ENCODE measurements around the gene MRNIP.
"Not testable (repeated sequence)": the region's sequence is repeated elsewhere in the genome, so short reads cannot be mapped to it uniquely, and the experiment has no call there.

MRNIP gene

DNA sequence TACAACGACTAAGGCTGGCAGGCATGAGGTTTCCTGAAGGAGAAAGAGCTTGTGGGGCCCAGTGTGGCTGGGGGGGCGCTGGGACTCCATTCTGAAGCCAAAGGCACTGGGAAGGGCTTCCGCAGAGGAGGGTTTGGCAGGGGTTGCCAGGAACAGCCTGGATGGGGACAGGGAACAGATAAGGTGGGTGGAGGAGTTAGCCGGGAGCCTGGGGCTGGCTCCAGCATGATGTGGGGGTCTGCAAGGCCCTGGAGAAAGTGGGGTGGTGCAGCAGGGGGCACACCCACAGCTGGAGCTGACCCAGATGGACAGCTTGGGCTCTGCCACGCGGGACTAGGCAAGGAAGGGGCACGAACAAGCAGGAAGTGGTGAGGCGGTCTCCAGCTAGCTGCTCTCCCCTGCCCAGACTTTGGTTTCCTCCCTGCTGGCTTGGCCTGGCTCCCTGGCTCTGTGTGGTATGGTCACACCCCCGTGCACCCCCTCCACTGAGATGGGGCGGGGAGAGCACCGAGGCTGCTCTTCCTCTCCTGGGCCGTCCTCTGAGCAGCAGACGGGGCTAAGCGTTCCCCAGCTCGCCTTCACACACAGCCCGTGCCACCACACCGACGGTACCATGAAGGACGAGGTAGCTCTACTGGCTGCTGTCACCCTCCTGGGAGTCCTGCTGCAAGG, 65.0 kb downstream of the MRNIP start, which contains the start of gene LTC4S:
LTC4S (plus strand) TSS at position 519 of the 672 bp plus-strand sequence; CDS start at position 614, 95 bp downstream.
- DNase-seq (ENCODE audit: low spot score): no peak
- in situ Hi-C loops (cut with MboI; ENCODE audit: low pct_unique_long_range_greater_than_20kb, low sequenced_read_pairs, unreplicated experiment): loop anchor here (10.0 kb wide), 1 partner anchor 111 kb away; the partner anchor contains the start of gene TBC1D9B
- TF ChIP-seq, protein P1, sequence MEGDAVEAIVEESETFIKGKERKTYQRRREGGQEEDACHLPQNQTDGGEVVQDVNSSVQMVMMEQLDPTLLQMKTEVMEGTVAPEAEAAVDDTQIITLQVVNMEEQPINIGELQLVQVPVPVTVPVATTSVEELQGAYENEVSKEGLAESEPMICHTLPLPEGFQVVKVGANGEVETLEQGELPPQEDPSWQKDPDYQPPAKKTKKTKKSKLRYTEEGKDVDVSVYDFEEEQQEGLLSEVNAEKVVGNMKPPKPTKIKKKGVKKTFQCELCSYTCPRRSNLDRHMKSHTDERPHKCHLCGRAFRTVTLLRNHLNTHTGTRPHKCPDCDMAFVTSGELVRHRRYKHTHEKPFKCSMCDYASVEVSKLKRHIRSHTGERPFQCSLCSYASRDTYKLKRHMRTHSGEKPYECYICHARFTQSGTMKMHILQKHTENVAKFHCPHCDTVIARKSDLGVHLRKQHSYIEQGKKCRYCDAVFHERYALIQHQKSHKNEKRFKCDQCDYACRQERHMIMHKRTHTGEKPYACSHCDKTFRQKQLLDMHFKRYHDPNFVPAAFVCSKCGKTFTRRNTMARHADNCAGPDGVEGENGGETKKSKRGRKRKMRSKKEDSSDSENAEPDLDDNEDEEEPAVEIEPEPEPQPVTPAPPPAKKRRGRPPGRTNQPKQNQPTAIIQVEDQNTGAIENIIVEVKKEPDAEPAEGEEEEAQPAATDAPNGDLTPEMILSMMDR (IDR thresholded peaks at IDR 0.05; ENCODE audit: extremely low read depth, insufficient read depth, missing control alignments): no peak

DNA sequence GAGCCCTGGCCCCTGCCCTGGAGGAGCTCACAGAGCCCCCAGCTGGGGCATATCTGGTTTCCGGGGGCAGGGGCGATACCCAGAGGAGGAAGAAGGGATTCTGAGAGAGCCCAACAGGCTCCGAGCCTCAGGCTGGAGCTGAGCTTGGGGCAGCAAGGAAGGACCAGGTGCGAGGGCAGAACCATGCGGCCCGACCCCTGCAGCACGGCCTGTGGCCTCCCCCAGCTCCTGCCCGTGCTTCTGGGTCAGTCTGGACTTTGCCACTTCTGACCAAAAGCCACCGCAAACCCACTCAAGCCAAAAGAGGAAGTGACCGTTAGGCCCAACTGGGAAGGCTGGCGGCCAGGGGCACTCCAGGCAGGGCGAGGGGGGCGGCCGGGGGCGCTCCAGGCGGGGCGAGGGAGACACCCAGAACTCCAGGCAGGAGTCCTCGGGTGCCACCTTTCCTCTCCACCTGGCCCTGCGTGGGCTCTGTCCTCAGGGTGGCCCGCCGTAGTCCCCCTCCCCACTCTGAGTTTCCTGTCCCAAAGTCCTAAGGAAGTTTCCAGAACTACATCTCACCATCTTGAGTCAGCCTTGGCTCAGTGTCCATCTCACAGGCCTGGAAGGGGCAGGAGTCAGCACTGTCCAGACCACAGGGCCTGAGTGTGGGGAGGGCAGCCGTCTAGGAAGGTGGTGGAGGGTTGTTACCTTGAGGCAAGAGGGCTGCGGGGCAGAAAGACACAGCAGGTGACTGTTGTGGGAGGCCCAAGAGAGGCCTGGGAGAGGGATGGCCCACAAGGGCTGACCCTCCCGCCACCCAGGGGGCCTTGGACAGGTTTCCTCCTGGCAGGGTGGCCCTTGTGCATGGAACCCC, 65.8 kb downstream of the MRNIP start:
- in situ Hi-C loops (cut with MboI; ENCODE audit: low pct_unique_long_range_greater_than_20kb, low sequenced_read_pairs, unreplicated experiment): loop anchor here (10.0 kb wide), 1 partner anchor 112 kb away; the partner anchor contains the start of gene TBC1D9B
- TF ChIP-seq, protein P1 (IDR thresholded peaks at IDR 0.05; ENCODE audit: extremely low read depth, insufficient read depth, missing control alignments): no peak
- DNase-seq (ENCODE audit: low spot score): no peak

DNA sequence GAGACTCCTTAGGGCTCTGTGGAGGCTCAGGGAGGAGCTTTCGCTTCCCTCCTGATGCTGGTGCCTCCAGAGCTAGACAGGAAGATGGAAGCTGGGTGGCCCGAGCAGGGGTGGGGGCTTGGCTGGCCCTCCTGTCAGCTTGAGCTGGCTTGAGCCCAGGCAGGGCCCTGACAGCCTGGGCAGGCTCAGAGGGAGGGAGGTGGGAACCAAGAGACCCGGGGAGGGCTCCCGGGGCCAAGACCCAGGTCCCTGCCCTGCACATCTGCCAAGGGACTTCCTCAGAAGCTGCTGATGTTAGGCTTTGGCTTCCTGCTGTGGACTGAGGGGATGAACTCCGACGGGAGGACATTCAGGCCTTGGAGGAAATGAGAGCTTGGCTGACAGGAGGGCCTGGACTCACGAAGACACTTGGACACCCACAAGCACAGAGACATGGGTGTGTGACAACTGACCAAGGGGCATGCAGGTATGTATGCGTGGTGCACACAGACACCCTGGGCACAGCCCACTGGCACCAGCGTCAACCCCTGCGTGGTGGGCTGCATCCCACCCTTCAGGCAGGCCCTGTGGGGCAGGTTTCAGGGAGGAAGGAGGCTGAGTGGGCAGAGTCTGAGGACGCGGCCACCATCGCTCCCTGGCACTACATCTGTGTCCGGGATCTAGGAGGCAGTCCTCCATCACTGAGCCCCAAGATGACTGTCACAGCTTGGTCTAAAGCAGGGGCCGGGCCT, 66.6 kb downstream of the MRNIP start:
- TF ChIP-seq, protein P1 (IDR thresholded peaks at IDR 0.05; ENCODE audit: extremely low read depth, insufficient read depth, missing control alignments): no peak
- in situ Hi-C loops (cut with MboI; ENCODE audit: low pct_unique_long_range_greater_than_20kb, low sequenced_read_pairs, unreplicated experiment): loop anchor here (10.0 kb wide), 1 partner anchor 113 kb away; the partner anchor contains the start of gene TBC1D9B
- no peak for DNase-seq (ENCODE audit: low spot score)

DNA sequence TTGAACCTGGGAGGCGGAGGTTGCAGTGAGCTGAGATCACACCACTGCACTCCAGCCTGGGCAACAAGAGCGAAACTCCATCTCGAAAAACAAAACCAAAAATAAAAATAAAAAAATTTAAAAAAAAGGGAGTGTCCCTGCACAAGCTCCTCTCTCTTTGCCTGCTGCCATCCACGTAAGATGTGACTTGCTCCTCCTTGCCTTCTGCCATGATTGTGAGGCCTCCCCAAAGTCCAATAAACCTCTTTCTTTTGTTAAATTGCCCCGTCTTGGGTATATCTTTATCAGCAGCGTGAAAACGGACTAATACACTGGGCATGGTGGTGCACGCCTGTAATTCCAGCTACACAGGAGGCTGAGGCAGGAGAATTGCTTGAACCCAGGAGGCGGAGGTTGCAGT, 69.3 kb downstream of the MRNIP start:
- in situ Hi-C loops (cut with MboI; ENCODE audit: low pct_unique_long_range_greater_than_20kb, low sequenced_read_pairs, unreplicated experiment); DNase-seq (ENCODE audit: low spot score): not testable (repeated sequence)

DNA sequence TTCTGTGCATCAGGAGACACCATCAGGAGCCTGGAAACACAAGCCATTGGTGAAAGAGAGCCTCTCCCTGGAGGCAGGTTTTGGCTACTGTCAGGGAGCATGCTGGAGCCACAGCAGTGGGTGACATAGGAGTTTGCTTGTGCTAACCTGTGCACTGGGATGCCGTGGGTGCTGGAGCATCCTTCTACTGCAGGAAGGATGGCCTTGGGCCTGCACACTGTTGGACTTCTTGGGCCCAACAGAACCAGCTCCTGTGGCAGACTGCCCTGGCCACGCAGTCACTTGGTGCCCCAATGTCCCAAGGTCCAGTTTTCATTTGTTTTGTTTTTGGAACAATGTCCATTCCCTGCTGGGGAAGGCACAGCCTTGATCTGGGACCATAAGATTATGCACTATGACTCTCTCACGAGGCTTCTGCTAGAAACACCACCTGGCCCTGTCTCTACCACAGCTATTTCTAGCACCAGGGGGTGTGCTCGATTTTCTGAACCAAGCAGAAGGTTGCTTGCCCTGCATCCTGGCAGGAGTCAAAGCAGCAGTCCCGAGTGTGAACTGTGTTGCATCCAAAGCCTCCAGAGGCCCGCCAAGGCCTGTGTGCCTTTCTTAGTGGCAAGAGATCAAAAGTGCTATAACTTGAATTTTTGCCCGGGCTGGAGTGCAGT, 70.3 kb downstream of the MRNIP start:
- in situ Hi-C loops (cut with MboI; ENCODE audit: low pct_unique_long_range_greater_than_20kb, low sequenced_read_pairs, unreplicated experiment): no loop called here
- no peak for DNase-seq (ENCODE audit: low spot score)
- TF ChIP-seq, protein P1 (IDR thresholded peaks at IDR 0.05; ENCODE audit: extremely low read depth, insufficient read depth, missing control alignments): no peak

All from GM13977 (cell line).